GM12878 (cell line): ENCODE results near the gene ALAS2. TPM values are rescaled to one million over a fixed set of nuclear protein-coding genes. Genes with fewer than 3 reads are reported as not detected.

Experiments
- ATAC-seq: fragments of 200-7000 bp; cut with Tn5 transposase; 3 replicates; pipeline ENCODE4 v1.9.1; 2020; ENCODE audit warnings: mild to moderate bottlenecking, moderate library complexity
- BruUV-seq: library from RNA; stranded (reverse); fragments of 400-500 nt; replicated peaks from 2 replicates; lab custom pipeline; 2021; lab: Mats Ljungman, UMichigan
- CTCF ChIA-PET: fragments of 300-600 bp; sonication (Branson Sonifier 250); formaldehyde crosslinking; extraction: SDS; loops from one replicate; lab custom pipeline; 2021; ENCODE audit warnings: inconsistent platforms; lab: Yijun Ruan, JAX
- POLR2A ChIA-PET: fragments of 350-600 bp; formaldehyde crosslinking; extraction: SDS; loops from one replicate; lab custom pipeline; 2021; ENCODE audit warnings: inconsistent platforms; lab: Charles Lee
- RAD21 ChIA-PET: fragments of 300-600 bp; sonication (Branson Sonifier 250); formaldehyde crosslinking; loops from one replicate; lab custom pipeline; 2023; ENCODE audit warnings: antibody characterized with exemption; ENCODE audit not compliant: unreplicated experiment; lab: Charles Lee
- SMC1A ChIA-PET: fragments of 300-600 bp; sonication (Branson Sonifier 250); formaldehyde crosslinking; loops from one replicate; lab custom pipeline; 2023; ENCODE audit not compliant: unreplicated experiment, uncharacterized antibody; lab: Charles Lee
- DNase-seq: peaks from one replicate; pipeline ENCODE4 v3.0.0-alpha.2; 2011; ENCODE audit warnings: low read depth, low spot score
- FAIRE-seq: peaks from 3 replicates; lab custom pipeline; 2011; peaks lifted over from hg19 to GRCh38; lab: Jason Lieb, UNC
- H2AFZ ChIP-seq: 2 replicates; pipeline ENCODE4 v1.6.0; 2011; ENCODE audit warnings: low read depth, low read length, control low read depth; ENCODE audit not compliant: control insufficient read depth
- H3K27ac ChIP-seq: 2 replicates; pipeline ENCODE4 v1.5.1; 2011; ENCODE audit warnings: control low read depth; ENCODE audit not compliant: control insufficient read depth, insufficient read depth
- H3K27me3 ChIP-seq, 2 experiments: replicated peaks in 1 of 2; 2 replicates each; pipeline versions ENCODE4 v1.6.0 to v1.6.1; 2011; ENCODE audit warnings: low read length in 1 of 2; ENCODE audit not compliant: control insufficient read depth in 2 of 2, insufficient read depth in 2 of 2
- H3K36me3 ChIP-seq, 2 experiments: 2 replicates each; pipeline ENCODE4 v1.5.1; 2011; ENCODE audit warnings: low read length in 1 of 2; ENCODE audit not compliant: control insufficient read depth in 2 of 2, insufficient read depth in 2 of 2
- H3K4me1 ChIP-seq: 2 replicates; pipeline ENCODE4 v1.6.1; 2011; ENCODE audit warnings: mild to moderate bottlenecking, low read length, moderate library complexity, mixed read lengths; ENCODE audit not compliant: control insufficient read depth, insufficient read depth
- H3K4me2 ChIP-seq: 2 replicates; pipeline ENCODE4 v1.6.0; 2011; ENCODE audit warnings: control low read depth; ENCODE audit not compliant: control insufficient read depth, insufficient read depth
- H3K4me3 ChIP-seq: fragments of 200-600 bp; sonication (generic); 2 replicates; pipeline ENCODE4 v1.5.1; 2016
- H3K79me2 ChIP-seq: 2 replicates; pipeline ENCODE4 v1.6.0; 2011; ENCODE audit warnings: low read length; ENCODE audit not compliant: control insufficient read depth, insufficient read depth
- H3K9ac ChIP-seq: 2 replicates; pipeline ENCODE4 v1.8.0; 2011; ENCODE audit warnings: low read length, control low read depth, mixed read lengths; ENCODE audit not compliant: control insufficient read depth, insufficient read depth
- H3K9me3 ChIP-seq: replicated peaks from 3 replicates; pipeline ENCODE4 v1.5.1; 2011; ENCODE audit warnings: mild to moderate bottlenecking, low read length; ENCODE audit not compliant: control insufficient read depth, insufficient read depth
- H4K20me1 ChIP-seq: 2 replicates; pipeline ENCODE4 v1.6.0; 2011; ENCODE audit not compliant: control insufficient read depth, insufficient read depth
- EZH2 ChIP-seq: IDR thresholded peaks from 2 replicates; pipeline ENCODE4 v1.6.1; 2012; ENCODE audit warnings: low read depth, mild to moderate bottlenecking, control low read depth, inconsistent platforms, low read length, borderline replicate concordance; ENCODE audit not compliant: control insufficient read depth
- FOXK2 ChIP-seq: fragments of 450-650 bp; IDR thresholded peaks from 2 replicates; pipeline ENCODE4 v1.6.1; 2017; ENCODE audit warnings: mild to moderate bottlenecking, moderate library complexity
- KAT2A ChIP-seq: conservative IDR thresholded peaks from 2 replicates; pipeline ENCODE4 v1.6.1; 2011; ENCODE audit warnings: low read depth, low read length; ENCODE audit not compliant: control insufficient read depth
- MTA3 ChIP-seq: IDR thresholded peaks from 2 replicates; pipeline ENCODE4 v1.6.1; 2012; ENCODE audit warnings: low read length, inconsistent platforms, borderline replicate concordance
- PML ChIP-seq: IDR thresholded peaks from 2 replicates; pipeline ENCODE4 v1.6.1; 2012; ENCODE audit warnings: low read length, inconsistent platforms
- POLR2A ChIP-seq: IDR thresholded peaks from 2 replicates; pipeline ENCODE4 v1.6.1; 2011; ENCODE audit warnings: low read depth, mild to moderate bottlenecking, low read length
- SMAD5 ChIP-seq: IDR thresholded peaks from 2 replicates; pipeline ENCODE4 v1.6.1; 2016; ENCODE audit warnings: antibody characterized with exemption, low read depth
- SPI1 ChIP-seq: IDR thresholded peaks from 2 replicates; pipeline ENCODE4 v1.6.1; 2011; ENCODE audit warnings: low read depth, mild to moderate bottlenecking, low read length, moderate library complexity, borderline replicate concordance; ENCODE audit not compliant: insufficient read depth
- SRF ChIP-seq, 2 experiments: IDR thresholded peaks; 2 replicates each; pipeline ENCODE4 v1.6.1; 2011; ENCODE audit warnings: low read depth in 2 of 2, low read length in 2 of 2, mild to moderate bottlenecking in 1 of 2, moderate library complexity in 1 of 2
- ZBED1 ChIP-seq: IDR thresholded peaks from 2 replicates; pipeline ENCODE4 v1.6.1; 2016; ENCODE audit warnings: borderline replicate concordance
- ZNF207 ChIP-seq: fragments of 450-650 bp; IDR thresholded peaks from 2 replicates; pipeline ENCODE4 v1.6.1; 2014; ENCODE audit warnings: antibody characterized with exemption, mild to moderate bottlenecking, borderline replicate concordance
- ZNF384 ChIP-seq: IDR thresholded peaks from 2 replicates; pipeline ENCODE4 v1.6.1; 2012; ENCODE audit warnings: low read depth, mild to moderate bottlenecking, low read length, improper control_type of control experiment, borderline replicate concordance
- in situ Hi-C: fragments of 300-500 bp; cut with MboI; formaldehyde crosslinking; loops from 9 replicates; pipeline ENCODE4 v1.14.3; 2018; ENCODE audit warnings: mixed read lengths
- intact Hi-C: fragments of 100-400 bp; cut with micrococcal nuclease; formaldehyde crosslinking; loops from one replicate; pipeline ENCODE4 v1.14.2; 2022; ENCODE audit not compliant: unreplicated experiment
- polyA plus RNA-seq, 11 experiments: library from polyadenylated mRNA; depleted of rRNA in 4 of 11; unstranded in 6 of 11; stranded (reverse) in 5 of 11; fragments of >200 nt; fragmentation: Nextera tagmentation in 4 of 11; fragmentation: Illumina TruSeq in 1 of 11; extraction: Ambion mirVana in 4 of 11; extraction: Trizol in 1 of 11; gene quantifications; 1 replicate in 1 of 11; 2 replicates in 10 of 11; pipeline versions ENCODE4 v1.2.1 to v1.2.3, GENCODE V29; 2011 to 2016; ENCODE audit warnings: inconsistent platforms in 2 of 11, missing spikeins in 2 of 11, low read depth in 1 of 11
- total RNA-seq, 4 experiments: library from RNA; depleted of rRNA in 3 of 4; stranded (reverse); fragments of >200 nt in 3 of 4; fragmentation: Illumina TruSeq in 1 of 4; extraction: Trizol in 1 of 4; gene quantifications; 2 replicates each; pipeline versions ENCODE4 v1.2.1 to v1.2.3, GENCODE V29; 2013 to 2021
- TF ChIP-seq, protein P1 (sequence below): IDR thresholded peaks from 2 replicates; pipeline ENCODE4 v1.6.1; 2012; ENCODE audit warnings: improper control_type of control experiment, low read depth, low read length; ENCODE audit not compliant: insufficient replicate concordance

Gene ALAS2
- total and polyA plus RNA-seq, 10 of the 15 experiments (the other 5 are each of a cell fraction or from before 2014, with no cell fraction given): not detected

DNA sequence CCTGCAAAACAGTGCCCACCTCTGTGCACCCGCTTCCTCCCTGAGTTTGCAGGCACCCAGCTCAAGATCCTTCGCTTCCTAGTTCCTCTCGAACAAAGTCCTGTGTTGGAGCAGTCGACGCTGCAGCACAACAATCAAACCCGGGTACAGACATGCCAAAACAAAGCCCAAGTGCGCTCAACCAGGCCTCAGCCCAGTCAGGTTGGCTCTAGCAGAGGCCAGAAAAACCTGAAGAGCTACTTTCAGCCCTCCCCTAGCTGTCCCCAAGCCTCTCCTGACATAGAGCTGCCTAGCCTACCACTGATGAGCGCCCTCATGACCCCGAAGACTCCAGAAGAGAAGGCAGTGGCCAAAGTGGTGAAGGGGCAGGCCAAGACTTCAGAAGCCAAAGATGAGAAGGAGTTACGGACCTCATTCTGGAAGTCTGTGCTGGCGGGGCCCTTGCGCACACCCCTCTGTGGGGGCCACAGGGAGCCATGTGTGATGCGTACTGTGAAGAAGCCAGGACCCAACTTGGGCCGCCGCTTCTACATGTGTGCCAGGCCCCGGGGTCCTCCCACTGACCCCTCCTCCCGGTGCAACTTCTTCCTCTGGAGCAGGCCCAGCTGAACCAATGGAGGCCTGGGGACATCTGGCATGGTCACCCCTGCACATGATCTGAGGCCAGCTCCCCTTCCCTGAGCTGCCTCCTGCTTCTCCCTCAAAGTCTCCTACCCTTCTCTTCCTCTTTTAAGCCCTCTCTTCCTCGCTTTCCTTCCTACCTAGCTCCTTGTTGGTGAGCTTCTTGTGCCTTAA is 23.8 kb downstream of the ALAS2 start (continued):
- TF ChIP-seq, protein P1, sequence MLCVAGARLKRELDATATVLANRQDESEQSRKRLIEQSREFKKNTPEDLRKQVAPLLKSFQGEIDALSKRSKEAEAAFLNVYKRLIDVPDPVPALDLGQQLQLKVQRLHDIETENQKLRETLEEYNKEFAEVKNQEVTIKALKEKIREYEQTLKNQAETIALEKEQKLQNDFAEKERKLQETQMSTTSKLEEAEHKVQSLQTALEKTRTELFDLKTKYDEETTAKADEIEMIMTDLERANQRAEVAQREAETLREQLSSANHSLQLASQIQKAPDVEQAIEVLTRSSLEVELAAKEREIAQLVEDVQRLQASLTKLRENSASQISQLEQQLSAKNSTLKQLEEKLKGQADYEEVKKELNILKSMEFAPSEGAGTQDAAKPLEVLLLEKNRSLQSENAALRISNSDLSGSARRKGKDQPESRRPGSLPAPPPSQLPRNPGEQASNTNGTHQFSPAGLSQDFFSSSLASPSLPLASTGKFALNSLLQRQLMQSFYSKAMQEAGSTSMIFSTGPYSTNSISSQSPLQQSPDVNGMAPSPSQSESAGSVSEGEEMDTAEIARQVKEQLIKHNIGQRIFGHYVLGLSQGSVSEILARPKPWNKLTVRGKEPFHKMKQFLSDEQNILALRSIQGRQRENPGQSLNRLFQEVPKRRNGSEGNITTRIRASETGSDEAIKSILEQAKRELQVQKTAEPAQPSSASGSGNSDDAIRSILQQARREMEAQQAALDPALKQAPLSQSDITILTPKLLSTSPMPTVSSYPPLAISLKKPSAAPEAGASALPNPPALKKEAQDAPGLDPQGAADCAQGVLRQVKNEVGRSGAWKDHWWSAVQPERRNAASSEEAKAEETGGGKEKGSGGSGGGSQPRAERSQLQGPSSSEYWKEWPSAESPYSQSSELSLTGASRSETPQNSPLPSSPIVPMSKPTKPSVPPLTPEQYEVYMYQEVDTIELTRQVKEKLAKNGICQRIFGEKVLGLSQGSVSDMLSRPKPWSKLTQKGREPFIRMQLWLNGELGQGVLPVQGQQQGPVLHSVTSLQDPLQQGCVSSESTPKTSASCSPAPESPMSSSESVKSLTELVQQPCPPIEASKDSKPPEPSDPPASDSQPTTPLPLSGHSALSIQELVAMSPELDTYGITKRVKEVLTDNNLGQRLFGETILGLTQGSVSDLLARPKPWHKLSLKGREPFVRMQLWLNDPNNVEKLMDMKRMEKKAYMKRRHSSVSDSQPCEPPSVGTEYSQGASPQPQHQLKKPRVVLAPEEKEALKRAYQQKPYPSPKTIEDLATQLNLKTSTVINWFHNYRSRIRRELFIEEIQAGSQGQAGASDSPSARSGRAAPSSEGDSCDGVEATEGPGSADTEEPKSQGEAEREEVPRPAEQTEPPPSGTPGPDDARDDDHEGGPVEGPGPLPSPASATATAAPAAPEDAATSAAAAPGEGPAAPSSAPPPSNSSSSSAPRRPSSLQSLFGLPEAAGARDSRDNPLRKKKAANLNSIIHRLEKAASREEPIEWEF: no peak
- TF ChIP-seq FOXK2 (no peak), SPI1 (no peak)
- TF ChIP-seq, all 136 proteins: peak for 0

DNA sequence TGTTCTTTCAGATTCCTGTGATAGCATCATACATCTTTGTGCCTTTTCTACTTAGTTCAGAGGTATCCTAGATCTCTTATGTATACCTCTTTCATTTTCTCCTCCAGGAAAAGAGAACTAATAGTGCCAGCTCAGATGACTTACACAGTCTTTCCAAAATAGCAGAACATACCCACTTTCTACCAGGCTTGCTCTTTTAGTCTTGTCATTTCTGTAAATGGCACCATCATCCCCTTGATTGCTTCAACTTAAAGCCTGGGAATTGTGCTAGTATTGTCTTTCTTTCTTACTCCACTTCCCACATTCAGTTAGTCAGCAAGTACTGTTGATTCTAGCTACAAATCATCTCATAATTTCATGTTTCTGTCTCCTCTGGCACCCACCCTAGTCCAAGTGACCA is 25.5 kb downstream of the ALAS2 start:
- no peak overlapping the region for H3K4me3 ChIP-seq
- ChIA-PET SMC1A (no interaction called here), RAD21 (no interaction called here), POLR2A (no interaction called here), CTCF (no interaction called here)
- in situ Hi-C loops: loop anchor here (10.0 kb wide), 1 partner anchor 370 kb away; no protein-coding TSS in a partner anchor
- ATAC-seq (no peak), FAIRE-seq (no peak), DNase-seq (no peak)
- no peaks in the 10 kb centered on the region for H3K4me1 ChIP-seq
- BruUV-seq: no TSS peak
- H2AFZ ChIP-seq: no peak overlapping the region
- no peak overlapping the region for H3K27ac ChIP-seq
- no peak overlapping the region for H3K9ac ChIP-seq
- H3K79me2 ChIP-seq: peaks cover 16% of the 10 kb centered on the region
- H3K27me3 ChIP-seq: no peaks in the 10 kb centered on the region
- H4K20me1 ChIP-seq: no peaks in the 10 kb centered on the region
- no peak overlapping the region for H3K4me2 ChIP-seq
- H3K36me3 ChIP-seq: peaks cover 1 to 4% of the 10 kb centered on the region in 2 experiments; a peak in 2 of 4 replicates
- H3K9me3 ChIP-seq: no peaks in the 10 kb centered on the region
- intact Hi-C loops: no loop called here
- no peak for TF ChIP-seq ZBED1
- no peak for TF ChIP-seq PML
- TF ChIP-seq, protein P1: no peak
- TF ChIP-seq SMAD5: no peak
- TF ChIP-seq MTA3: no peak
- no peak for TF ChIP-seq ZNF384
- TF ChIP-seq POLR2A: no peak
- TF ChIP-seq SRF (IDR thresholded peaks at IDR 0.05; ENCODE audit: low read depth in 2 of 2, low read length in 2 of 2): no peak
- no peak for TF ChIP-seq ZNF207
- no peak for TF ChIP-seq KAT2A
- TF ChIP-seq EZH2: no peak
